Measurements from ENCODE around the gene VWDE.

The VWDE gene

GRCh38 chr7:12328888-12329770 is 74.5 kb downstream of the VWDE start:
- DNase-seq (ENCODE audit: low read depth in 2 of 2, low spot score in 1 of 2) = no peak

- DNase-seq (ENCODE audit: low read depth in 2 of 2, low spot score in 1 of 2) = no peak
Observed at GRCh38 chr7:12327922-12328321, 75.7 kb downstream of the VWDE start.

GRCh38 chr7:12325646-12326045 is 78.0 kb downstream of the VWDE start:
- no peak for DNase-seq (ENCODE audit: low read depth in 2 of 2, low spot score in 1 of 2)

- no peak for DNase-seq (ENCODE audit: low read depth in 2 of 2, low spot score in 1 of 2)
Observed at GRCh38 chr7:12323415-12323814, 80.2 kb downstream of the VWDE start.

- DNase-seq (ENCODE audit: low read depth in 2 of 2, low spot score in 1 of 2) = no peak
Observed at GRCh38 chr7:12322903-12323300, 80.8 kb downstream of the VWDE start.

GRCh38 chr7:12322284-12322902 is 81.3 kb downstream of the VWDE start:
- DNase-seq (ENCODE audit: low read depth in 2 of 2, low spot score in 1 of 2) = no peak

GRCh38 chr7:12320987-12321647 is 82.5 kb downstream of the VWDE start:
- no peak for DNase-seq (ENCODE audit: low read depth in 2 of 2, low spot score in 1 of 2)

GRCh38 chr7:12320241-12320986 is 83.3 kb downstream of the VWDE start:
- DNase-seq (ENCODE audit: low read depth in 2 of 2, low spot score in 1 of 2) = no peak

- DNase-seq (ENCODE audit: low read depth in 2 of 2, low spot score in 1 of 2) = no peak
Observed at GRCh38 chr7:12317675-12318074, 86.0 kb downstream of the VWDE start.

- DNase-seq (ENCODE audit: low read depth in 2 of 2, low spot score in 1 of 2) = no peak
Observed at GRCh38 chr7:12316925-12317324, 86.7 kb downstream of the VWDE start.

- no peak for DNase-seq (ENCODE audit: low read depth in 2 of 2, low spot score in 1 of 2)
Observed at GRCh38 chr7:12315049-12315448, 88.6 kb downstream of the VWDE start.

- no peak for DNase-seq (ENCODE audit: low read depth in 2 of 2, low spot score in 1 of 2)
Observed at GRCh38 chr7:12314199-12314598, 89.5 kb downstream of the VWDE start.

GRCh38 chr7:12305502-12305901 is 98.2 kb downstream of the VWDE start:
- no peak for DNase-seq (ENCODE audit: low read depth in 2 of 2, low spot score in 1 of 2)

GRCh38 chr7:12303495-12303894 is 100.2 kb downstream of the VWDE start:
- no peak for DNase-seq (ENCODE audit: low read depth in 2 of 2, low spot score in 1 of 2)

GRCh38 chr7:12303062-12303461 is 100.6 kb downstream of the VWDE start:
- no peak for DNase-seq (ENCODE audit: low read depth in 2 of 2, low spot score in 1 of 2)

- no peak for DNase-seq (ENCODE audit: low read depth in 2 of 2, low spot score in 1 of 2)
Observed at GRCh38 chr7:12300415-12300814, 103.2 kb downstream of the VWDE start.

- DNase-seq (ENCODE audit: low read depth in 2 of 2, low spot score in 1 of 2) = no peak
Observed at GRCh38 chr7:12299367-12299766, 104.3 kb downstream of the VWDE start.

- no peak for DNase-seq (ENCODE audit: low read depth in 2 of 2, low spot score in 1 of 2)
Observed at GRCh38 chr7:12297283-12298108, 106.2 kb downstream of the VWDE start.

- DNase-seq (ENCODE audit: low read depth in 2 of 2, low spot score in 1 of 2) = no peak
Observed at GRCh38 chr7:12296051-12296570, 107.6 kb downstream of the VWDE start.

GRCh38 chr7:12294701-12295100 is 109.0 kb downstream of the VWDE start:
- no peak for DNase-seq (ENCODE audit: low read depth in 2 of 2, low spot score in 1 of 2)

Measured in stimulated activated CD8-positive, alpha-beta memory T cell treated with anti-CD3 and anti-CD28 coated beads, Interleukin-4, amount 100 ng/mL, for 1 hour (primary cell).